OCI-LY1 (cell line): ENCODE measurements around the gene PARD3.

ENCODE experiments used
- H2AFZ ChIP-seq: fragments of 200-600 bp; sonication (generic), shearing (Covaris generic); 2 replicates; pipeline ENCODE4 v1.6.0; 2014; ENCODE audit warnings: antibody characterized with exemption, mild to moderate bottlenecking, low read length
- H3F3A ChIP-seq: fragments of 200-600 bp; sonication (generic), shearing (Covaris generic); 2 replicates; pipeline ENCODE4 v1.6.0; 2014; ENCODE audit warnings: mild to moderate bottlenecking, antibody characterized with exemption, low read length, moderate library complexity; ENCODE audit not compliant: insufficient read depth
- H3K27ac ChIP-seq: fragments of 200-600 bp; sonication (generic); 2 replicates; pipeline ENCODE4 v1.5.1; 2014; ENCODE audit warnings: low read length, mixed run types, mild to moderate bottlenecking, low read depth; ENCODE audit not compliant: poor library complexity, severe bottlenecking
- H3K27me3 ChIP-seq: fragments of 200-600 bp; sonication (generic); 2 replicates; pipeline ENCODE4 v1.6.0; 2014; ENCODE audit warnings: antibody characterized with exemption, mild to moderate bottlenecking, low read length, moderate library complexity; ENCODE audit not compliant: insufficient read depth
- H3K36me3 ChIP-seq: fragments of 200-600 bp; sonication (generic); 2 replicates; pipeline ENCODE4 v1.6.1; 2014; ENCODE audit warnings: mild to moderate bottlenecking, antibody characterized with exemption, low read length, moderate library complexity, mixed read lengths; ENCODE audit not compliant: insufficient read depth
- H3K4me1 ChIP-seq: fragments of 200-600 bp; sonication (generic); 2 replicates; pipeline ENCODE4 v1.5.1; 2014; ENCODE audit warnings: mild to moderate bottlenecking, low read length, moderate library complexity; ENCODE audit not compliant: insufficient read depth, severe bottlenecking
- H3K4me2 ChIP-seq: fragments of 200-600 bp; sonication (generic), shearing (Covaris generic); 2 replicates; pipeline ENCODE4 v1.6.1; 2014; ENCODE audit warnings: low read length
- H3K4me3 ChIP-seq: fragments of 200-600 bp; sonication (generic); 2 replicates; pipeline ENCODE4 v1.5.1; 2014; ENCODE audit warnings: low read length, low read depth, mild to moderate bottlenecking, mixed read lengths; ENCODE audit not compliant: poor library complexity, severe bottlenecking
- H3K79me2 ChIP-seq: fragments of 200-600 bp; shearing (Covaris generic); 2 replicates; pipeline ENCODE4 v1.6.1; 2016; ENCODE audit warnings: mixed run types, low read length, mixed read lengths; ENCODE audit not compliant: insufficient read depth
- H3K9ac ChIP-seq: fragments of 200-600 bp; sonication (generic), shearing (Covaris generic); 2 replicates; pipeline ENCODE4 v1.6.1; 2014; ENCODE audit warnings: mild to moderate bottlenecking, low read length, mixed read lengths
- H3K9me2 ChIP-seq: fragments of 200-600 bp; sonication (generic), shearing (Covaris generic); 2 replicates; pipeline ENCODE4 v1.6.1; 2014; ENCODE audit warnings: low read depth, mild to moderate bottlenecking, low read length, mixed read lengths
- H3K9me3 ChIP-seq: fragments of 200-600 bp; shearing (Covaris generic); 2 replicates; pipeline ENCODE4 v1.6.1; 2014; ENCODE audit warnings: low read length, mixed read lengths
- H4K20me1 ChIP-seq: fragments of 200-600 bp; sonication (generic), shearing (Covaris generic); 2 replicates; pipeline ENCODE4 v1.6.0; 2016; ENCODE audit warnings: mild to moderate bottlenecking, low read length; ENCODE audit not compliant: insufficient read depth
- EZH2 ChIP-seq: fragments of 200-600 bp; sonication (generic), shearing (Covaris generic); IDR thresholded peaks from 2 replicates; pipeline ENCODE4 v1.8.0; 2017; ENCODE audit warnings: borderline replicate concordance, mixed run types, mild to moderate bottlenecking, antibody characterized with exemption, low read length, moderate library complexity, mixed read lengths
- TF ChIP-seq, protein P1 (sequence below): fragments of 200-600 bp; sonication (generic), shearing (Covaris generic); IDR thresholded peaks from 2 replicates; pipeline ENCODE4 v1.5.1; 2017; ENCODE audit warnings: mild to moderate bottlenecking, antibody characterized with exemption, low read length, moderate library complexity, mixed read lengths

PARD3 gene

DNA sequence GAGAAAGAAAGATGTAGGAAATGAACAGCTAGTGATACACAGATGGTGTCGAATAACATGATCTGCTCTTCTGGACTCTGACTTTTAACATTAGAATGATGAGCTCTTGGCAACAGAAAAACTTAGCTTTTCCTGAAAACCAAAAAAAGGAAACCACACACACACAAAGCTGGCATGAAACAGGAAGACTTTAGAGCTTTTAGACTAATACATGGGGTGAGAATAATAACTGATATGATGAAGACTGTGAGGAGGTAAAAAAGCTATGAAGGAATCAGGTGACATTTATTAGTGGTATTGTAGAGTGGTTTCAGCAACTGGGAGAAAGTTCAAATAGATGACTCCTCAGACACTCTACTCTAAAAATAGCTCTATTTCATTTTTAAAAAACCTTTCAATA is 491.9 kb downstream of the PARD3 start:
- H3F3A ChIP-seq: no peaks in the 10 kb centered on the region
- TF ChIP-seq, protein P1, sequence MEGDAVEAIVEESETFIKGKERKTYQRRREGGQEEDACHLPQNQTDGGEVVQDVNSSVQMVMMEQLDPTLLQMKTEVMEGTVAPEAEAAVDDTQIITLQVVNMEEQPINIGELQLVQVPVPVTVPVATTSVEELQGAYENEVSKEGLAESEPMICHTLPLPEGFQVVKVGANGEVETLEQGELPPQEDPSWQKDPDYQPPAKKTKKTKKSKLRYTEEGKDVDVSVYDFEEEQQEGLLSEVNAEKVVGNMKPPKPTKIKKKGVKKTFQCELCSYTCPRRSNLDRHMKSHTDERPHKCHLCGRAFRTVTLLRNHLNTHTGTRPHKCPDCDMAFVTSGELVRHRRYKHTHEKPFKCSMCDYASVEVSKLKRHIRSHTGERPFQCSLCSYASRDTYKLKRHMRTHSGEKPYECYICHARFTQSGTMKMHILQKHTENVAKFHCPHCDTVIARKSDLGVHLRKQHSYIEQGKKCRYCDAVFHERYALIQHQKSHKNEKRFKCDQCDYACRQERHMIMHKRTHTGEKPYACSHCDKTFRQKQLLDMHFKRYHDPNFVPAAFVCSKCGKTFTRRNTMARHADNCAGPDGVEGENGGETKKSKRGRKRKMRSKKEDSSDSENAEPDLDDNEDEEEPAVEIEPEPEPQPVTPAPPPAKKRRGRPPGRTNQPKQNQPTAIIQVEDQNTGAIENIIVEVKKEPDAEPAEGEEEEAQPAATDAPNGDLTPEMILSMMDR: no peak
- no peak for TF ChIP-seq EZH2
- no peaks in the 10 kb centered on the region for H3K4me1 ChIP-seq
- H3K9me3 ChIP-seq: no peaks in the 10 kb centered on the region
- no peaks in the 10 kb centered on the region for H4K20me1 ChIP-seq
- H3K9me2 ChIP-seq: no peaks in the 10 kb centered on the region
- H3K4me3 ChIP-seq: no peak overlapping the region
- no peak overlapping the region for H3K27ac ChIP-seq
- H3K9ac ChIP-seq: no peak overlapping the region
- no peak overlapping the region for H2AFZ ChIP-seq
- H3K4me2 ChIP-seq: no peak overlapping the region
- H3K79me2 ChIP-seq: no peaks in the 10 kb centered on the region
- H3K36me3 ChIP-seq: no peaks in the 10 kb centered on the region
- H3K27me3 ChIP-seq: no peaks in the 10 kb centered on the region

DNA sequence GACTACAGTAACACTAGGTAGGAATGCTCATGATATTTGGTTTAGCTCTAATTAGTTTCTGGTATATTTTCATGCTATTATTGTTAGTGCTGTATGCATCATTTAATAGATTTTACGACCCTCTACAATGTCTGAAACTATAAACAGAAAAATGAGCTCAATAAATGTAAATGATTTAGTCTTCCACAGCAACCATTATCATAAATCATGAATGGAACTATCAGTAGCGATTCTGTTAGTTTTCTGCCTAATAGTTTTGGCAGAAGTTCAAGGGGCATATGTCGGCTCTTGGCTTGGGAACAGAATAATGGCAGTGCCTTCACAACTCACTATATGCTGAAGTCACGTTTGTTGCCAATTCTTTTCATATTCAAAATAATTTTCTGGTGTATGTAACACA is 494.8 kb downstream of the PARD3 start:
- Histone ChIP-seq H3K9me3 (no peaks in the 10 kb centered on the region), H3K27me3 (no peaks in the 10 kb centered on the region), H3K4me1 (no peaks in the 10 kb centered on the region), H3K9me2 (no peaks in the 10 kb centered on the region), H3K27ac (no peak overlapping the region), H3K4me2 (no peak overlapping the region), H3K4me3 (no peak overlapping the region), H3K79me2 (no peaks in the 10 kb centered on the region), H3K9ac (no peak overlapping the region), H2AFZ (no peak overlapping the region), H3K36me3 (no peaks in the 10 kb centered on the region), H4K20me1 (no peaks in the 10 kb centered on the region), H3F3A (no peaks in the 10 kb centered on the region)
- TF ChIP-seq EZH2: no peak
- TF ChIP-seq, protein P1: no peak

DNA sequence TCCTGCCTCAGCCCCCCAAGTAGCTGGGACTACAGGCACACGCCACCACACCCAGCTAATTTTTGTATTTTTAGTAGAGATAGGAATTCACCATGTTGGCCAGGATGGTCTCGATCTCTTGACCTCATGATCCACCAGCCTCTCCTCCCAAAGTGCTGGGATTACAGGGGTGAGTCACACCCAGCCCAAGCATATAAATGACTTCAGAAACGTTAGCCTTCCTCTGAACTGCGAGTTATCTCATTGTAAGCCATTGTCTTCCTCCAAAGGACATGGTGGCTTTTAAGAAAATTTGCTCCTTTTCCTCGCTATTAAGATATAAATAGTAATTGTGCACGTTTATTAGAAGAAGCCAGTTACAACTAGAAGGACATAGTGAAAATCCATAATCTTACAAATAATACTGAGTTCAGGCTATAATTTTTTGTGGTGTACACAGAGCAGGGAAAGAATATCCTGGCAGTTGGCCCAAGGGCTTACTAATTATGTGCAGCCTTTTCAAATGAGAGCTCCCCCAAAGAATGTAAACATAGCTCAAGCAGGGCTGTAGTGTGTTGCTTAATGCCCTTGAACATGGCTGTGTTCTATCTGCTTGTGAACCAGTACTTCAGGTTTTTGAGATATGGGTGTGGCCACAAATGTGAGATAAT is 495.8 kb downstream of the PARD3 start:
- no peak overlapping the region for H3K27ac ChIP-seq
- no peak overlapping the region for H3K4me3 ChIP-seq
- no peak overlapping the region for H3K4me2 ChIP-seq

More for the DNA sequence above, 495.8 kb downstream of the PARD3 start:
- no peaks in the 10 kb centered on the region for H3K9me2 ChIP-seq
- no peak overlapping the region for H3K9ac ChIP-seq
- no peaks in the 10 kb centered on the region for H3K79me2 ChIP-seq
- no peak overlapping the region for H2AFZ ChIP-seq
- no peaks in the 10 kb centered on the region for H3F3A ChIP-seq
- no peaks in the 10 kb centered on the region for H3K27me3 ChIP-seq
- no peaks in the 10 kb centered on the region for H3K9me3 ChIP-seq
- TF ChIP-seq, protein P1: no peak
- no peak for TF ChIP-seq EZH2
- H4K20me1 ChIP-seq: no peaks in the 10 kb centered on the region
- H3K4me1 ChIP-seq: no peaks in the 10 kb centered on the region
- H3K36me3 ChIP-seq: no peaks in the 10 kb centered on the region
